Measurements from ENCODE around the gene ZBTB1. TPM values are rescaled to one million over a fixed set of nuclear protein-coding genes. Genes with fewer than 3 reads are reported as not detected.
A peak's percentile ranks its signal among the peaks of the same experiment; 100 is the strongest.
"Not testable (repeated sequence)": the region's sequence is repeated elsewhere in the genome, so short reads cannot be mapped to it uniquely, and the experiment has no call there.

The ZBTB1 gene
- total and polyA plus RNA-seq, 2 donors = 24.1 to 96.6 TPM

DNA sequence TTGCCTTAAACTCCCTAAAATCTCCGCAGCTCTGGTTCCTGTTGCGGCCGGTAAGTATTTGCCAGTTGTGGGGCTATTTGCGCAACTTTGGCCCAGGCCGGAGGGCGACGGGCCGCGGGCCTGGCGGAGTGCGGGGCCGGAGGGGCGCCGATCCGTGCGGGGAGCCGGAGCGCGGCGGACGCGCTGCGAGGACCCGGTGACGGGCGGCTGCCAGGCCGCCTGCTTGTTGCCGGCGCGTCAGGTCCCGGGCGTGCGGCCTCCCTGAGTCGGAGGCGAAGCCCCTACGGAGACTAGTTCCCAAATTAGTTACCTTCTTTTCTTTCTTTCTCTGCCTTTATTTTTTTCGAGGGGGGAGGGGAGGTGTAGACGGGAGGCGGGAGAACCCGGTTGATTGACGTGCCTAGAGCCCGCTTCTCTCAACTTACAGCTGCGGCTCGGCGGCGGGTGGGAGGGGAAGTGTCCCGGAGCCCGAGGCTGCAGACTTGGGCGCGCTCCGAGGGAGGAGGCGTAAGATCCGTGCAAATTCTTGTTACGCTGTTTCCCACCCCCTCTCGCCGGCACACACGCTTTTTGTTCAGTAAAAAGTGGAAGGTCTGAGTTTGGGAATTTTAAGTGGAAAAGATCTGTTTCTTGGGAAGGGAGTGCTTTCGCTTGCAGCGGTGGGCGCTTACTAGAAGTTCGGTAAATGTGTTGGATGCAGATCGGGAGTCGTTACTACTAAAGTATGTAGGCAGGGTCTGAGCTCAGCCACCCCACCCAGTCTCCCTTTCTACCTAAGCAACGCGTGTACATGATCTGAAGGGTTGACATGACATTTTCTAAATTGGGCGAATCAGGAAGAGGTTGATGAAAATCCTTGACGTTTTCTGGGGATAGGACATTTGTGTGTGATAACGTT is 576 bp downstream of the ZBTB1 start:
- H3K4me1 ChIP-seq (ENCODE audit: insufficient read depth) = peaks cover 4% of the 10 kb centered on the region
- peak; percentile 89 for DNase-seq (ENCODE audit: extremely low spot score)
- H3K36me3 ChIP-seq (ENCODE audit: insufficient read depth) = no peaks in the 10 kb centered on the region
- peak overlapping the region; percentile 100 for H3K27ac ChIP-seq (ENCODE audit: low read depth)
- peak overlapping the region; percentile 82 for H3K4me3 ChIP-seq (ENCODE audit: low read depth, low read length)
- under 1% methylated on average over 68 of the region's 68 CpGs for WGBS

DNA sequence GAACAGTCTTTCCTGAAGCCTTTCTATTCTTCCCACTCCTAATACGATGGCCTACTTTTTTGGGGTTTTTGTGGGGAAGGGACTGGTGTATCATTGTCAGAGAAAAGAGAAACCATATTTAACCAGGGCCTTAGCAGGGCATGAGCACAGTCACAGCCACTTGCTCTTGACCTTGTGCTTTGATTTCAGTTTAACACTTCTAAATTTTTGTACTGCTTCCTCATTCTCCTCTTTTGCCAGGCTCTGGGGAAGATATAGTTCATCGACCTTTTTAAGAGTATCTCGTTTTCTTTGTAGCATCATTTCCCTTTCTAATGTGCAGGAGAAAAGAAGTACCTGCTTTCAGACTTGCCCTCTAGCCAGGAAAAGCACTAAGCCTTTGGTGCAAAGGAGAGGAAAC is 2.2 kb downstream of the ZBTB1 start:
- H3K4me3 ChIP-seq (ENCODE audit: low read depth, low read length) = no peak overlapping the region
- 49% methylated on average over 3 of the region's 3 CpGs for whole genome bisulfite sequencing
- H3K36me3 ChIP-seq (ENCODE audit: insufficient read depth) = no peaks in the 10 kb centered on the region
- H3K4me1 ChIP-seq (ENCODE audit: insufficient read depth) = peaks cover 2% of the 10 kb centered on the region
- H3K27ac ChIP-seq (ENCODE audit: low read depth) = peak overlapping the region; percentile 3
- DNase-seq (ENCODE audit: extremely low spot score) = no peak

DNA sequence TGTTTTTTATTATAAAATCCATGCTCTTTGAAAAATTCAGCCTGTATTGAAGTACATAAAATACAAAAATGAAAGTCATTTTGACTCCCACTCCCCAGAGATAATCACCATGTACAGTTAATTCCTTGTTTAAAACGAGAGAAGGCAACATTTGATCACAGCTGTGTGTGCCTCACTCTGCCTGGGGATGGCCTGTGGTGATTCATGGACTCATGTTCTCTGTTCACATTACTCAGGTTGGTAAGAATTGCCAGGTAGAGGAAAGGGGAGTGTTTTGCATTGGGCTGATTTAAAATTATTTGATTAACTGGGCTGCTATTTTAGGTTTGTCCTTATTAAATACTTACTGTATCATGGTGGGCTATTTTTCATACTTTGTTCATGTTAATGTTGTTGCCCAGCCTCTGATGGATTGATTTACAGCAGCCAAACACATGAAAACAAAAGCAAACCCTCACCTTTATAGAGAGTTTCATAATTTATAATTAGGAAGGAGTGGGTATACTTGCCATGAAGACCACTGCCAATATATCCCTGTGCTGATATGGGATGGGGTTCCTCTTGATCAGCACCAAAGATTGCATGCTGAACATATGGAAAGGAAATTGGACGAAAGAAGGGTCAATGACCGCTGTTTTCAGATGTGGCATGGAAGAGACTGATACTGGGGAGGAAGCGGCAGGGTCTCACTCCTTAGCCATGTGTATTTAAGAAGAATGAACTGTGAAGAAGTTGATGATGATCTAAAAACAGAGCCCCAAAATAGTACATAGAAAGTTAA is 3.0 kb downstream of the ZBTB1 start:
- Histone ChIP-seq H3K4me1 (ENCODE audit: insufficient read depth) (peaks cover 2% of the 10 kb centered on the region), H3K27ac (ENCODE audit: low read depth) (no peak overlapping the region), H3K36me3 (ENCODE audit: insufficient read depth) (no peaks in the 10 kb centered on the region), H3K4me3 (ENCODE audit: low read depth, low read length) (no peak overlapping the region)
- WGBS = 72% methylated on average over 4 of the region's 4 CpGs
- no peak for DNase-seq (ENCODE audit: extremely low spot score)

DNA sequence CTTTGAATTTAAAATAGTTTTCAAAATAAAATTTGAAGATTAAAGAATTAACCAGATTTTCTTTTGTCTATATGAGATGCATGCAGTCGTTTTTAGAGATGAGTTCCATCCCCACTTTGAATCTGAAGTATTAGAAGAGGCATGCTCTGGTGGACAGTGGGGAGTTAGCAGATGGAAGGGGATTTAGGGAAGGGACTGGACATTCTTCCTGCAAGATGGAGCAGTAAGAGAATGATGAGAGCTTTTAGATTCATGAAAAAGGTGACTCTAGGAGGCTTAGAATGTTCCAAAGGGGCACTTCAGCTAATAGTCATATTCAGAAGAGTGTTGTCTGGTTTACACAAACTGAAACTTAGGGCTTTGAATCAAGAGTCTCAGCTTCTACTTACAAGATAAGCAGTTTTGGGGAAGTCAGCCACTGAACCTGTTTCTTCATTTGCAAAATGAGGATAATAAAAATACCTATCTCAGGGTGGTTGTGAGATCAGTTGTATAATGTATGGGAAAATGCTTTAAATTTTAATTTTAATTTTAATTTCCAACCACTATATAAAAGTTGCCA is 3.7 kb downstream of the ZBTB1 start:
- Histone ChIP-seq H3K4me3 (ENCODE audit: low read depth, low read length) (no peak overlapping the region), H3K4me1 (ENCODE audit: insufficient read depth) (peaks cover 2% of the 10 kb centered on the region), H3K27ac (ENCODE audit: low read depth) (no peak overlapping the region), H3K36me3 (ENCODE audit: insufficient read depth) (no peaks in the 10 kb centered on the region)
- WGBS = 43% methylated on average over 1 of the region's 1 CpG
- DNase-seq (ENCODE audit: extremely low spot score) = no peak

DNA sequence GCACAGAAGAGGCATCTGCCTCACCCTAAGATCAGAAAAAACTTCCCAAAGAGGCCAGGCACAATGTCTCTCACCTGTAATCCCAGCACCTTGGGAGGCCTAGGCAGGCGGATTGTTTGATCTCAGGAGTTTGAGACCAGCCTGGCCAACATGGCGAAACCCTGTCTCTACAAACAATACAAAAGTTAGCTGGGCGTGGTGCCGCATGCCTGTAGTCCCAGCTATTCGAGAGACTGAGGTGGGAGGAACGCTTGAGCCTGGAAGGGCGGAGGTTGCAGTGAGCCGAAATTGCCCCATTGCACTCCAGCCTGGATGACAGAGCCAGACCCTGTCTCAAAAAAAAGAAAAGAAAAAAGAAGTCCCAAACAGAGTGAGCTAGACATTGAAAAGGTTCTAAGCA is 4.5 kb downstream of the ZBTB1 start:
- Histone ChIP-seq H3K36me3 (ENCODE audit: insufficient read depth) (no peaks in the 10 kb centered on the region), H3K4me1 (ENCODE audit: insufficient read depth) (peaks cover 2% of the 10 kb centered on the region), H3K4me3 (ENCODE audit: low read depth, low read length) (no peak overlapping the region), H3K27ac (ENCODE audit: low read depth) (no peak overlapping the region)
- WGBS = 89% methylated on average over 8 of the region's 8 CpGs
- no peak for DNase-seq (ENCODE audit: extremely low spot score)

DNA sequence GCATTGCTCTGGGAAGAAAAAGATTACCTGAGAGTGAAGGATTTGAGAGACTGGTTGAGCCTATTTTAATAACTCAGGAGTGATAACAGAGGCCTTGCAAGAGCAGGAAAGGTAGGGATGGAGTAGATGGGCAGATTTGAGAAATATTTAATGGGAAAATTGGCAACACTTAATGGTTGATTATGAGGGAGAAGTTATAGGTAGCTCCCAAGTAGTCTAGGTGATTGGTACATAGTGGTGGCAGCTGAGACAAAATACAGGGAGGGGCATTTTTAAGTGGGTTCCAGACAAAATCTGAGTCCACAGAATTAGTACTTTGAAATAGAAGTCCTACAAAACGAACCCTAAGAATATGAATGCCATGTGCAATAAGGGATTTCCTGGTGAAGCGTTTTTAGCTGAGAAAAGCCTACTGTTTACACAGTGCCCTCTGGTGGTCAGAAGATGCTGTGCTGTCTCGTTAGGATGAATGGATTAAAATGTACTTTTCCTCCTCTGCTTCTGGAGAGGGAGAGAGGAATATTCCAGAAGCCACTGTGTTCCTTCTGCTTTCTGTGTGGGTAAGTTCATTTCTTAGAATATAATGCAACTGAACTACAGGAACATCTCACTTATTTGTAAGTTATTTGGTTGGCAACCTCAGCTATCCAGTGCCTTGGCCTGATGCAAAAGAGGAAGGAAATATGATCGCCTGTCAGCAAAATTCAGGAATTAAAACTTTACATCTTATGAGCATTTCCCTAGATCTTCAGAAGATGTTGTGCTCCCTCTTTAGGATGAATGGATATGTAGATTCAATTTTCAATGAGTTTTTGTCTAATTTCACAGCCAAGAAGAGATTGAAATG is 6.5 kb downstream of the ZBTB1 start:
- DNase-seq (ENCODE audit: extremely low spot score) = no peak
- WGBS = 23% methylated on average over 4 of the region's 4 CpGs
- H3K4me1 ChIP-seq (ENCODE audit: insufficient read depth) = peaks cover 5% of the 10 kb centered on the region
- no peak overlapping the region for H3K4me3 ChIP-seq (ENCODE audit: low read depth, low read length)
- H3K27ac ChIP-seq (ENCODE audit: low read depth) = no peak overlapping the region
- H3K36me3 ChIP-seq (ENCODE audit: insufficient read depth) = no peaks in the 10 kb centered on the region

DNA sequence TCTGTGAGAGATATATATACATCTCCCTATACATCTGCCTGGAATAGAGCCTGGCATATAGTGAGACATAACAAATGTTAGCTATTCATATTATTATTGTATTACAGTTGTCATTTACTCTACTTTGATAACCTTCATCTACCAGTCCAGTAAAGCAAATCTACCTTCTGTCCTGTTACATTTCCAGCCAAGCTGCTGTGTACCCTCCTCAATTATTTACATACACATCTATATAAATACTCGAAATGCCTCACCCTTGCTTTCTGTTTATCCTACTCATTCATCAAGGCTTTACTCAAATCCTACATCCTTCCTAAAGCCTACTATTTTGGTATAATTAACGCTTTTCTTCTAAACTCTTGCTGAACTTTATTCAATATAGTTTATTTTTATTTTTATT is 8.7 kb downstream of the ZBTB1 start:
- no peak for DNase-seq (ENCODE audit: extremely low spot score)
- no peak overlapping the region for H3K4me3 ChIP-seq (ENCODE audit: low read depth, low read length)
- no peak overlapping the region for H3K27ac ChIP-seq (ENCODE audit: low read depth)
- H3K36me3 ChIP-seq (ENCODE audit: insufficient read depth) = no peaks in the 10 kb centered on the region
- WGBS = 73% methylated on average over 2 of the region's 2 CpGs
- H3K4me1 ChIP-seq (ENCODE audit: insufficient read depth) = peaks cover 2% of the 10 kb centered on the region

DNA sequence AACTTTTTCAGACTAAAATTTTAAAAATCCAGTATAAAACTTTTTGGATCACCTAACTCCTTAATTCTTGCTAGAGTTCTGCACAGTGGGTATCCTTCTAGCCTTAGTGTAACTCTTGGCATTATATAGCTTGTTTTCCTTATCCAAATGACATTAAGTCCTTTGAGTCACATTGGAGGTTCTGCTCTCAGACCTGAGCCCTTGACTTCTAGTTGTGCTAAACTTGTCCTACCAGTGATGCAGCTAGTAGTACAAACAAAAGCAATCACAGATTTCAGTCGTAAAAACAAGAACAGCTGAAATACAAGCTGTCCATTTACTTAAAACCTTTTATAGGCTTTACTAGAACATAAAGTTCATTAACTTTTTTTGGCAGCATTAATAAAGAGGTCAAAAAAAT is 10.5 kb downstream of the ZBTB1 start:
- H3K4me1 ChIP-seq (ENCODE audit: insufficient read depth) = peaks cover 2% of the 10 kb centered on the region
- 40% methylated on average over 1 of the region's 1 CpG for WGBS
- H3K4me3 ChIP-seq (ENCODE audit: low read depth, low read length) = no peak overlapping the region
- H3K36me3 ChIP-seq (ENCODE audit: insufficient read depth) = no peaks in the 10 kb centered on the region
- no peak overlapping the region for H3K27ac ChIP-seq (ENCODE audit: low read depth)
- no peak for DNase-seq (ENCODE audit: extremely low spot score)

DNA sequence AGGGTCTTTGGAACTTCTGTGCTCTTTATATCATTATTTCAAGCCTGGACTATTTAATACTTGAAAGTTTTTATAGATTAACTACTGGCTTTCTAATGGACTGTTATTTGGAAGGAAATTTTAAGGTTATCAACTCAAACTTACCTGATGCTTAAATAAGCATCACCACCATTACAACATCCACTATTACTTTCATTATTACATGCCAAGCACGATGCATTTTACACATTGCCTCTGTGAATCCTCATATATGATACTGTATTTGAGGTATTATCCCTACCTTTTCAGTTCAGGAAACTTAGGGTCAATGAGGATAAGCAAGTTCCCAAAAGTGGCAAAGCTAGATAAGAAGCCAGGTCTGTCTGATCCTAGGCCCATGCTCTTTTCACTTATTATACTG is 12.4 kb downstream of the ZBTB1 start:
- DNase-seq (ENCODE audit: extremely low spot score) = no peak
- Histone ChIP-seq H3K4me1 (ENCODE audit: insufficient read depth) (peaks cover 2% of the 10 kb centered on the region), H3K36me3 (ENCODE audit: insufficient read depth) (no peaks in the 10 kb centered on the region), H3K27ac (ENCODE audit: low read depth) (no peak overlapping the region), H3K4me3 (ENCODE audit: low read depth, low read length) (no peak overlapping the region)
- 87% methylated on average over 1 of the region's 1 CpG for WGBS

DNA sequence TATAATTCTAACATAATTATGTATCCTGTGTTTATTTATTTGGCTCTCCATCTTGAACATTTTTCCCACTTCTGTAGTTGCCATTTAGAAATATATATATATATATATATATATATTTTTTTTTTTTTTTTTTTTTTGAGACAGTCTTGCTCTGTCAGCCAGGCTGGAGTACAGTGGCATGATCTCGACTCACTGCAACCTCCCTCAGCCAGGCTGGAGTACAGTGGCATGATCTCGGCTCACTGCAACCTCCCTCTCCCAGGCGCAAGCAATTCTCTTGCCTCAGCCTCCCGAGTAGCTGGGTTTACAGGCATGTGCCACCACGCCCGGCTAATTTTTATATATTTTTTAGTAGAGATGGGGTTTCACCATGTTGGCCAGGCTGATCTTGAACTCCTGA is 13.1 kb downstream of the ZBTB1 start:
- not testable (repeated sequence) for DNase-seq (ENCODE audit: extremely low spot score); H3K4me1 ChIP-seq (ENCODE audit: insufficient read depth); H3K27ac ChIP-seq (ENCODE audit: low read depth); H3K36me3 ChIP-seq (ENCODE audit: insufficient read depth); H3K4me3 ChIP-seq (ENCODE audit: low read depth, low read length)
- WGBS = 93% methylated on average over 6 of the region's 6 CpGs

DNA sequence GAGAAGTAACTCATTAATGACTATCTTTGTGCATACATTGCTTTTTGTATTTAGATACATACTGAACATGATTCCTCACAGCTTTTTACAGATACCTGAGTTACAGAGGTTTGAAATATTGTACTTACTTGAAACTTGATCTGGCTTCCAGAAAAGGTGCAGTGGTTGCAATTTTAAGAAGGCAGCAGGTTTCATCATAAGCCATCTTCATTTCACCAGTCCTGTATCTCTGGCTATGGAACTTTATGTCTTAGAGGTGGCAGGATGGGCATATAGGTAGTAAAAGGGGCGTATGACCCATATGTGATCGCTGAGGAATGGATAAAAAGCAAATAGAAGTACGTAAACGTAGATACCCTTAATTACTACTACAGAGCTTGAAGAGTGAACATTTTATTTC is 13.7 kb downstream of the ZBTB1 start:
- Histone ChIP-seq H3K36me3 (ENCODE audit: insufficient read depth) (no peaks in the 10 kb centered on the region), H3K27ac (ENCODE audit: low read depth) (no peak overlapping the region), H3K4me3 (ENCODE audit: low read depth, low read length) (no peak overlapping the region), H3K4me1 (ENCODE audit: insufficient read depth) (peaks cover 2% of the 10 kb centered on the region)
- 91% methylated on average over 4 of the region's 4 CpGs for WGBS
- DNase-seq (ENCODE audit: extremely low spot score) = no peak

DNA sequence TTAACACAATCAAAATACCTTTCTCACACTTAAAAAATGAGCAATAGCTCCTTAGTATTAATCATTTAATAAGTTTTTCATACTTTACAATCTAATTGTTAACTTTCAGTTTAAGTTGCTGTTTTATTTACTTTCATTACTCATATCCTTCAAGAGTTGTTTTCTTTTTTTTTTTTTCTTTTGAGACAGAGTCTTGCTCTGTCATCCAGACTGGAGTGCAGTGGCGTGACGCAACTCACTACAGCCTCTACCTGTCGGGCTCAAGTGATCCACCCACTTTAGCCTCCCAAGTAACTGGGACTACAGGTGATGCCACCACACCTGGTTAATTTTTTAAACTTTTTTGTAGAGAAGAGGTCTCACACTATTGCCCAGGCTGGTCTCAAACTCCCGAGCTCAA is 16.1 kb downstream of the ZBTB1 start:
- H3K4me1 ChIP-seq (ENCODE audit: insufficient read depth) = no peaks in the 10 kb centered on the region
- H3K4me3 ChIP-seq (ENCODE audit: low read depth, low read length) = no peak overlapping the region
- DNase-seq (ENCODE audit: extremely low spot score) = no peak
- 96% methylated on average over 4 of the region's 4 CpGs for WGBS
- no peak overlapping the region for H3K27ac ChIP-seq (ENCODE audit: low read depth)
- H3K36me3 ChIP-seq (ENCODE audit: insufficient read depth) = no peaks in the 10 kb centered on the region
